ENCODE measurements around the gene NT5DC2. TPM values are rescaled to one million over a fixed set of nuclear protein-coding genes. Genes with fewer than 3 reads are reported as not detected.

Gene NT5DC2
- total RNA-seq, 4 donors from 2014 or later, result 11.6 to 29.8 (median 20.7) TPM

DNA sequence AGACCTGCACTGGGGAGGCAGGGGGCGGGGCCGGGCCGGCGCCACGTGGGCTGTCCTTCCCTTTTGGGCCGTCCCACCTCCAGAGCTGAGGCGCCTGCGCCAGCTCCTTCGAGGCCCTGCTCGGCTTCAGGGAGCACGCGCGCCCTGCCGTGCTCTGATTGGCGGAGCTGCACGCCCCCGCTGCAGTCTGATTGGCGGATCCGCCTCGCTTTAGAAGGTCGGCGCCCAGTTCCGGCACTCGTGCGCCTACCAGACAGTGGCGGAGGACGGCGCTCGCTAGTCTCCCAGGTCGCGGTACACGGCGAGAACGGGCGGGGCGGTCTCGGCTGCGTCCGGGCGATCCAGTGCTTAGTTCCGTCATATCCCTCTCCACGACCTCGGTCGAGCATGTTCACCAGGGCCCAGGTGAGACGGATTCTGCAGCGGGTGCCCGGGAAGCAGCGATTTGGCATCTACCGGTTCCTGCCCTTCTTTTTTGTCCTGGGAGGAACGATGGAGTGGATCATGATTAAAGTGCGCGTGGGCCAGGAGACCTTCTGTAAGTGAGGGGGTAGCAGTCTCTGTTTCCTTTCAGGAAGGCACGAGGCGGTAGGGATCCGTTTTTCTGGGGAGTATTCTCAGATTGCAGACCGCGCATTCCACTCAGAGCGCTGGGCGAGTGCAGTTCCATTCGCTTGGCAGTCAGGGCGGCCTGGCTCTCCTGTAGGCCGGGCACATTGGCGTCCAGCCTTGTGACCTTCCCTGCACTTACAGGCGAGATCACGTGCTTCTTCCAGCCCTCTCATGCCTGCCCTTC lies 2.9 kb upstream of the NT5DC2 start, which contains the start of gene UQCC5:
TSS of gene UQCC5 (plus strand) at position 237 of the 796 bp plus-strand sequence. CDS start at position 388, 151 bp downstream.
- TF ChIP-seq CTCF (IDR thresholded peaks at IDR 0.05; ENCODE audit: low read depth), result no peak

DNA sequence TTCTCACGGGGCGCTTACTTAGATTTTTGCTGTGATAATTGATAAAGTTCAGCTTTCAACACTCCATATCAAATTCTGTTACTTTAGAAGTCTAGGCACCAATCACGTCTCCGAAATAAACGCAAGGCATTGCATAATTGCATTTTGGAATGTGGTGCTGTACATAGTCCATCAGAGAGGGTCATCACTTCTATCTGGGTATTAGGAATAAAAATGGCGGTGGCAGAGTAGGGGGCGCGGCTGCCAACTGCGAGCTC lies 2.4 kb upstream of the NT5DC2 start:
- TF ChIP-seq CTCF (IDR thresholded peaks at IDR 0.05; ENCODE audit: low read depth), result no peak

DNA sequence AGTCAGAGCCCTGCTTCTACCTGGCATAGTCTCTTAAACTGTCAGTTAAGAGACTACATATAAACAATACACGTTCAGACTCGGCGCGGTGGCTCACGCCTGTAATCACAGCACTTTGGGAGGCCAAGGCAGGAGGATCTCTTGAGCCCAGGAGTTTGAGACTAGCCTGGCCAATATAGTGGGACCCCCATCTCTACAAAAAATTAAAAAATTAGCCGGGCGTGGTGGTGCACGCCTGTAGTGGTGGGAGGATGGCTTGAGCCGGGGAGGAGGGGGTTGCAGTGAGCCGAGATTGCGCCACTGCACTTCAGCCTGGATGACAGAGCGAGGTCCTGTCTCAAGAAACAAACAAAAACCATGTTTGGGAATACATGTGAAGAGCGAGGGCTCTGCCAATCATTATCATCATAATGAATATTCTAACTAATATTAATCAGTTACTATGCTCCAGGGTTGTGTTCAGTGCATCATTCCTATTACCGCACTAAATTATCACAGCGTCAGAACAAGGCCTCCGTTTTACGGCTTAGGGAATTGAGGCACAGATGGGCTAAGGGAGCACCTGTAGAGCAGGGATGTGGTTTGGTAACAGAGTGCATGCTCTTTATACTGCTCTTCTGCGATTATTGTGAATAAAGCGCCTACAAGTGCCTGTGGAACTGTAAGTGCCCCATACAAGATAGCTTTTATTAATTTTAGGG lies 1.9 kb upstream of the NT5DC2 start:
- TF ChIP-seq CTCF (IDR thresholded peaks at IDR 0.05; ENCODE audit: low read depth), result no peak

- TF ChIP-seq CTCF (IDR thresholded peaks at IDR 0.05; ENCODE audit: low read depth), result no peak
These were observed 875 bp upstream of the NT5DC2 start for GRCh38 chr3:52534281-52535183.

DNA sequence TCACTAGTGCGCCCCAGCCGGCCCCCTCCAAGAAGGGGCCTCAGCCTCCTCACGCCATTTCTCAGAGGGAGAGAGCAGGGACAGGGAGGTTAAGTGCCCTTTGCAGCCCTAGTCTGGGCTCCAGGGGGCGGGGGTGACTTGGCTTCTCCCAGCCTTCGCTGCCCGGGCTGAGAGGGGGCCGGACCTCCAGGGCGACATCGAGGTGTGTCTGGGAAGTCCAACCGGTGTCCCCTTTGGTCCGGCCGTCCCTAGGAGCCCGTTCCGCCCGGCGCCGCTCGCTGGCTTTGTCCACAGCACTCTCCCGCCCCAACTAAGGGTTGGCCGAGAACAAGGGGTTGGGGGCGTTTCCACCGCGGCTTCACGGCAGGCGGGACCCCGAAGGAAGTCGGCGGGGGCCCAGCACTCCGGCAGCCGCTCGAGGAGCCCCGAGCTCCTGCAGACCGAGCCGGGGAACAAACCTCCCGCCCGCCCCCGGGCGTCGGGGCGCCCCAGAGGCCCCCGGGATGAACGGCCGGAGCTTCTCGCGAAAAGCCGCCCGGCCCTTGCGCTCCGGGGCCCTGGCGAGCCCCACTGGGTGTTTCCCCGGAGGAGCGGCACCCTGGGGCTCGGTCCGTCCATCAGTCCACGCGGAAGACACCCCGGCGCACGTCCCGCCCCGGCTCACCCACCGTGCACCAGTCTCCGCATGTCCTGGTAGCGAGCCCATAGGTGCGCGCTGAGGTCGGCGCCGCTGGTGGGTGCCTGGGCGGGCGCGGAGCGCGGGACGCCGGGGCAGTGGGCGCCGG lies 627 bp downstream of the NT5DC2 start:
- no peak for TF ChIP-seq CTCF (IDR thresholded peaks at IDR 0.05; ENCODE audit: low read depth)

DNA sequence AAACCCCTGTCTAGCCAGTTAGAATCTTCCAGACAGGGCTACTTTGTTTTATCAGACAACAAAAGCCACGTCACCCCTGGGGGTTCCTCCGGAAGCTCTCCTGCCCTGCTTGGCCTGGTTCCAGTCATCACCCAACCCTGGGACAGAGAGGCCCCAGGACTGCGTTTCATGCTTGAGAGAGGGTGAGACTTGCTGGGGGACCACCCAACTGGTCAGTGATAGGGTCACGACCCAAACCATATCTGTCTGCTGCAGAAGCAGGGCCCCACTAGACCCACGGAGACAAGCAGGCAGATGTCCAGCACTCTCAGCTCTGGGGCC lies 1.2 kb downstream of the NT5DC2 start:
- no peak for TF ChIP-seq CTCF (IDR thresholded peaks at IDR 0.05; ENCODE audit: low read depth)
